SK-N-SH (cell line): ENCODE measurements around the gene ATG7. TPM values are rescaled to one million over a fixed set of nuclear protein-coding genes. Genes with fewer than 3 reads are reported as not detected.
"Not testable (repeated sequence)": the region's sequence is repeated elsewhere in the genome, so short reads cannot be mapped to it uniquely, and the experiment has no call there.

Source experiments
- CTCF ChIA-PET: fragments of 300-600, 350-600 bp; formaldehyde crosslinking; extraction: SDS; loops from one replicate; lab custom pipeline; 2021; lab: Yijun Ruan, JAX
- POLR2A ChIA-PET: fragments of 350-600 bp; sonication (Branson Sonifier 250); formaldehyde crosslinking; extraction: SDS; loops from one replicate; lab custom pipeline; 2020; ENCODE audit warnings: antibody characterized with exemption, inconsistent platforms; lab: Yijun Ruan, JAX
- DNase-seq: peaks from one replicate; pipeline ENCODE4 v3.0.0; 2012
- H2AFZ ChIP-seq: fragments of 200-600 bp; sonication (generic); 2 replicates; pipeline ENCODE4 v1.8.1; 2016; ENCODE audit warnings: antibody characterized with exemption, mild to moderate bottlenecking, low read depth
- H3F3A ChIP-seq: fragments of 200-600 bp; sonication (generic); replicated peaks from 2 replicates; pipeline ENCODE3; 2016; ENCODE audit warnings: antibody characterized with exemption, mild to moderate bottlenecking; ENCODE audit not compliant: insufficient read depth
- H3K27ac ChIP-seq, 2 experiments: fragments of 200-500 bp in 1 of 2; fragments of 200-600 bp in 1 of 2; sonication (Bioruptor generic) in 1 of 2; sonication (generic), shearing (Covaris generic) in 1 of 2; 2 replicates each; pipeline versions ENCODE4 v1.5.1 to v1.6.1; 2014 to 2016; ENCODE audit warnings: low read depth in 2 of 2, inconsistent platforms in 1 of 2, low read length in 1 of 2, mild to moderate bottlenecking in 1 of 2, mixed read lengths in 1 of 2
- H3K27me3 ChIP-seq: fragments of 200-600 bp; sonication (generic), shearing (Covaris generic); 2 replicates; pipeline ENCODE4 v1.6.1; 2016; ENCODE audit warnings: mixed run types; ENCODE audit not compliant: insufficient read depth
- H3K36me3 ChIP-seq, 2 experiments: fragments of 200-500 bp in 1 of 2; fragments of 200-600 bp in 1 of 2; sonication (Bioruptor generic) in 1 of 2; sonication (generic) in 1 of 2; replicated peaks in 1 of 2; 2 replicates each; pipeline versions ENCODE3 to v1.5.1; 2014 to 2016; ENCODE audit warnings: low read length in 1 of 2, mild to moderate bottlenecking in 1 of 2; ENCODE audit not compliant: insufficient read depth in 2 of 2, control insufficient read depth in 1 of 2
- H3K4me1 ChIP-seq, 2 experiments: fragments of 200-500 bp in 1 of 2; fragments of 200-600 bp in 1 of 2; sonication (Bioruptor generic) in 1 of 2; sonication (generic), shearing (Covaris generic) in 1 of 2; 2 replicates each; pipeline versions ENCODE4 v1.5.1 to v1.6.1; 2014 to 2016; ENCODE audit warnings: low read depth in 1 of 2, low read length in 1 of 2, mixed run types in 1 of 2; ENCODE audit not compliant: insufficient read depth in 2 of 2, control insufficient read depth in 1 of 2
- H3K4me2 ChIP-seq: fragments of 200-600 bp; sonication (generic), shearing (Covaris generic); 2 replicates; pipeline ENCODE4 v1.6.1; 2017; ENCODE audit warnings: mixed run types
- H3K4me3 ChIP-seq, 2 experiments: fragments of 200-500 bp in 1 of 2; fragments of 200-600 bp in 1 of 2; sonication (Bioruptor generic) in 1 of 2; sonication (generic), shearing (Covaris generic) in 1 of 2; 2 replicates each; pipeline versions ENCODE4 v1.5.1 to v1.8.1; 2014 to 2016; ENCODE audit warnings: low read depth in 2 of 2, inconsistent platforms in 1 of 2, low read length in 1 of 2, mild to moderate bottlenecking in 1 of 2, mixed read lengths in 1 of 2, moderate library complexity in 1 of 2
- H3K79me2 ChIP-seq: fragments of 200-600 bp; sonication (generic); 2 replicates; pipeline ENCODE4 v1.8.1; 2017; ENCODE audit warnings: mild to moderate bottlenecking; ENCODE audit not compliant: insufficient read depth
- H3K9ac ChIP-seq: fragments of 200-600 bp; sonication (generic); 2 replicates; pipeline ENCODE4 v1.6.1; 2017; ENCODE audit warnings: mixed run types
- H3K9me2 ChIP-seq: fragments of 200-600 bp; sonication (generic); 2 replicates; pipeline ENCODE4 v1.6.1; 2017; ENCODE audit warnings: mixed run types
- H3K9me3 ChIP-seq: fragments of 200-600 bp; sonication (generic); 2 replicates; pipeline ENCODE4 v1.6.1; 2017; ENCODE audit warnings: mixed run types, mild to moderate bottlenecking, moderate library complexity
- H4K20me1 ChIP-seq: fragments of 200-600 bp; sonication (generic); 2 replicates; pipeline ENCODE4 v1.6.1; 2017; ENCODE audit warnings: mild to moderate bottlenecking, mixed run types; ENCODE audit not compliant: insufficient read depth
- CTCF ChIP-seq: fragments of 200-600 bp; sonication (generic); IDR thresholded peaks from 2 replicates; pipeline ENCODE4 v1.6.1; 2017; ENCODE audit warnings: antibody characterized with exemption, mild to moderate bottlenecking, moderate library complexity
- EP300 ChIP-seq, 2 experiments: IDR thresholded peaks; 2 replicates each; pipeline versions ENCODE4 v1.4.0 to v1.6.1; 2012; ENCODE audit warnings: borderline replicate concordance in 1 of 2, low read depth in 1 of 2, low read length in 1 of 2
- EZH2phosphoT487 ChIP-seq: fragments of 200-600 bp; sonication (generic); IDR thresholded peaks from 2 replicates; pipeline ENCODE4 v1.6.1; 2017; ENCODE audit warnings: low read depth, mixed run types, mild to moderate bottlenecking, antibody characterized with exemption, moderate library complexity, borderline replicate concordance
- FOXM1 ChIP-seq: IDR thresholded peaks from 2 replicates; pipeline ENCODE4 v1.4.0; 2012; ENCODE audit warnings: low read depth, mild to moderate bottlenecking
- MEF2A ChIP-seq: IDR thresholded peaks from 2 replicates; pipeline ENCODE4 v1.4.0; 2012; ENCODE audit warnings: low read depth, borderline replicate concordance
- MXI1 ChIP-seq: IDR thresholded peaks from 2 replicates; pipeline ENCODE4 v1.6.1; 2012; ENCODE audit warnings: mild to moderate bottlenecking, low read depth, low read length, improper control_type of control experiment
- NFIC ChIP-seq: IDR thresholded peaks from 2 replicates; pipeline ENCODE4 v1.4.0; 2012; ENCODE audit warnings: borderline replicate concordance
- RAD21 ChIP-seq: IDR thresholded peaks from 2 replicates; pipeline ENCODE4 v1.6.1; 2012; ENCODE audit warnings: mild to moderate bottlenecking, low read length
- RFX5 ChIP-seq: IDR thresholded peaks from 2 replicates; pipeline ENCODE4 v1.6.1; 2012; ENCODE audit warnings: mild to moderate bottlenecking, improper control_type of control experiment, low read length
- RXRA ChIP-seq: IDR thresholded peaks from 2 replicates; pipeline ENCODE4 v1.4.0; 2012; ENCODE audit warnings: low read depth, mild to moderate bottlenecking, borderline replicate concordance
- TAF1 ChIP-seq: IDR thresholded peaks from 2 replicates; pipeline ENCODE4 v1.6.1; 2012; ENCODE audit warnings: low read depth, mild to moderate bottlenecking, low read length, moderate library complexity, borderline replicate concordance
- TEAD4 ChIP-seq: IDR thresholded peaks from 2 replicates; pipeline ENCODE4 v1.4.0; 2012; ENCODE audit warnings: mild to moderate bottlenecking, borderline replicate concordance; ENCODE audit not compliant: insufficient read depth
- USF2 ChIP-seq: fragments of 150-350 bp; IDR thresholded peaks from 2 replicates; pipeline ENCODE4 v1.6.1; 2017; ENCODE audit warnings: antibody characterized with exemption, low read length, low read depth, borderline replicate concordance
- YY1 ChIP-seq: IDR thresholded peaks from 2 replicates; pipeline ENCODE4 v1.4.0; 2012; ENCODE audit warnings: low read depth, mild to moderate bottlenecking
- WGBS: methylation state at CpG from one replicate; pipeline ENCODE4 v1.1.6; 2017; ENCODE audit warnings: low lambda C conversion rate; 5-methylcytosine and 5-hydroxymethylcytosine counted together
- polyA plus RNA-seq, 3 experiments: library from polyadenylated mRNA; depleted of rRNA; stranded (reverse); fragments of >200 nt; gene quantifications; 2 replicates each; pipeline ENCODE4 v1.2.3, GENCODE V29; 2012
- TF ChIP-seq, protein P1 (sequence below): IDR thresholded peaks from 2 replicates; pipeline ENCODE4; 2012
- TF ChIP-seq, protein P2 (sequence below): IDR thresholded peaks from 2 replicates; pipeline ENCODE4 v1.4.0; 2012; ENCODE audit warnings: low read depth, borderline replicate concordance

ATG7 gene
- polyA plus RNA-seq, 1 of the 3 experiments (the other 2 are of a cell fraction), result 29.5 TPM

DNA sequence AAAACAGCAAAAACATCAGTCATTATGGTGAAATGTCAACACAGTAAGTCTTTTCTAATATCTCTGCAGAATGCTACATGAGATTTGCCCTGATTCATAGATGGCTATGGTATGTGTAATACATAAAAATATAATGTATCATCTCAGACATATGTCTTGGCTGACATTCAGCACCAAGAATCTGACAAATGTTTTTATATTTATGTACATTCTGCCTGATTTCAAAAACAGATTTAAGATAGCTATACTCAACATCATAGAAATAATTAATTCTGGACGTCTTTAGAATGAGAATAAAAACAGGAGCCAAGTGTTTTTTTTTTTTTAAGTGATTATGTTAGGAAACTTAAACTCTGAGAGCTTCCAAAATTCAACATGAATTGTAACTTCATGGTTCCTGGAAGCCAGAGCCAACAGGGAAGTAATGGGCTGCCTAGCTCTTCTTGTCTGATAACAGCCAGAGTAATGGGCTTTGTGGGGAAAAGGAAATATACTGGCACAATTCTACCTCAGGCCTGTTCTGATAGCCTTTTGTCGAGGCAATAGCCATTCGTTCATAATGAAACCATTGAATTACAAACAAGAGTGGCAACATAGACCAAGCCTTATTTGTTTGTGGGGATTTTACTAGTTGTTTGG is 187.1 kb downstream of the ATG7 start (continued):
- TF ChIP-seq TAF1 (no peak), NFIC (peak; percentile 78), RAD21 (no peak), FOXM1 (peak; percentile 27; the same call in 1 of the 2 replicates), MEF2A (peak; percentile 64; the same call in 1 of the 2 replicates)
- TF ChIP-seq, protein P1, sequence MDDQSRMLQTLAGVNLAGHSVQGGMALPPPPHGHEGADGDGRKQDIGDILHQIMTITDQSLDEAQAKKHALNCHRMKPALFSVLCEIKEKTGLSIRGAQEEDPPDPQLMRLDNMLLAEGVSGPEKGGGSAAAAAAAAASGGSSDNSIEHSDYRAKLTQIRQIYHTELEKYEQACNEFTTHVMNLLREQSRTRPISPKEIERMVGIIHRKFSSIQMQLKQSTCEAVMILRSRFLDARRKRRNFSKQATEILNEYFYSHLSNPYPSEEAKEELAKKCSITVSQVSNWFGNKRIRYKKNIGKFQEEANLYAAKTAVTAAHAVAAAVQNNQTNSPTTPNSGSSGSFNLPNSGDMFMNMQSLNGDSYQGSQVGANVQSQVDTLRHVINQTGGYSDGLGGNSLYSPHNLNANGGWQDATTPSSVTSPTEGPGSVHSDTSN, result peak; percentile 90

- peaks cover 22% of the 10 kb centered on the region for H3F3A ChIP-seq
- H3K9me3 ChIP-seq, result no peaks in the 10 kb centered on the region
- H3K36me3 ChIP-seq, result no peaks in the 10 kb centered on the region
- H3K4me2 ChIP-seq, result no peak overlapping the region
- peaks cover 18 to 24% of the 10 kb centered on the region in 2 experiments for H3K4me1 ChIP-seq
- 91% methylated on average over 3 of the region's 3 CpGs for WGBS
- no peaks in the 10 kb centered on the region for H3K79me2 ChIP-seq
- POLR2A ChIA-PET, result no interaction called here
- no peaks in the 10 kb centered on the region for H3K9me2 ChIP-seq
- CTCF ChIA-PET, result no interaction called here
- H3K9ac ChIP-seq, result no peak overlapping the region
- TF ChIP-seq MXI1, result no peak
- TF ChIP-seq, protein P2, sequence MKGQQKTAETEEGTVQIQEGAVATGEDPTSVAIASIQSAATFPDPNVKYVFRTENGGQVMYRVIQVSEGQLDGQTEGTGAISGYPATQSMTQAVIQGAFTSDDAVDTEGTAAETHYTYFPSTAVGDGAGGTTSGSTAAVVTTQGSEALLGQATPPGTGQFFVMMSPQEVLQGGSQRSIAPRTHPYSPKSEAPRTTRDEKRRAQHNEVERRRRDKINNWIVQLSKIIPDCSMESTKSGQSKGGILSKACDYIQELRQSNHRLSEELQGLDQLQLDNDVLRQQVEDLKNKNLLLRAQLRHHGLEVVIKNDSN, result no peak
- TF ChIP-seq USF2, result no peak
- TF ChIP-seq RFX5, result no peak
- TF ChIP-seq RXRA, result no peak
- no peak for TF ChIP-seq EZH2phosphoT487
- no peak for TF ChIP-seq YY1
- TF ChIP-seq MEF2A, result no peak
- no peak for TF ChIP-seq CTCF
- no peak for TF ChIP-seq EP300 (IDR thresholded peaks at IDR 0.05; ENCODE audit: borderline replicate concordance in 1 of 2, low read depth in 1 of 2, low read length in 1 of 2)
- no peak for TF ChIP-seq TEAD4
- TF ChIP-seq, all 33 proteins: peak for 0
- Histone ChIP-seq H4K20me1 (no peaks in the 10 kb centered on the region), H3K27me3 (no peaks in the 10 kb centered on the region), H2AFZ (no peak overlapping the region), H3K4me3 (no peak overlapping the region), H3K27ac (no peak overlapping the region)
- DNase-seq, result no peak
Measured at GRCh38 chr3:11461226-11461625, 189.0 kb downstream of the ATG7 start.

GRCh38 chr3:11462673-11463072 is 190.5 kb downstream of the ATG7 start:
- H3K4me3 ChIP-seq, CTCF ChIA-PET, H3K9ac ChIP-seq, H2AFZ ChIP-seq, H3K79me2 ChIP-seq, DNase-seq, H3K27ac ChIP-seq, H3K27me3 ChIP-seq, H3K36me3 ChIP-seq, H3K9me3 ChIP-seq, H4K20me1 ChIP-seq, H3K9me2 ChIP-seq, H3K4me2 ChIP-seq: not testable (repeated sequence)
- POLR2A ChIA-PET, result interaction anchor here (0.7 kb wide), 1 partner anchor 1256 kb away, joined by 4 read pairs; no protein-coding TSS in a partner anchor
- Histone ChIP-seq H3K4me1 (peaks cover 26 to 27% of the 10 kb centered on the region in 2 experiments), H3F3A (peaks cover 29% of the 10 kb centered on the region)
- 98% methylated on average over 4 of the region's 4 CpGs for WGBS
